HG03457 (cell line): Measurements from ENCODE around the gene CDC25A.
A peak's percentile ranks its signal among the peaks of the same experiment; 100 is the strongest.
"Not testable (repeated sequence)": the region's sequence is repeated elsewhere in the genome, so short reads cannot be mapped to it uniquely, and the experiment has no call there.

Experiments
- ATAC-seq: cut with Tn5 transposase; IDR thresholded peaks from one replicate; pipeline ENCODE4 v1.9.1; 2021; ENCODE audit warnings: moderate number of reproducible peaks; ENCODE audit not compliant: unreplicated experiment

The CDC25A gene

GRCh38 chr3:48188266-48189201 is at the start of gene CDC25A:
TSS of gene CDC25A (minus strand) at chr3:48188417. CDS start at chr3:48187947, 470 bp downstream.
- peak; percentile 87 for ATAC-seq

- no peak for ATAC-seq
Measured at GRCh38 chr3:48236531-48236930, 48.3 kb upstream of the CDC25A start.

- no peak for ATAC-seq
Measured at GRCh38 chr3:48233542-48233941, 45.3 kb upstream of the CDC25A start.

GRCh38 chr3:48232734-48233133 is 44.5 kb upstream of the CDC25A start:
- ATAC-seq, result peak; percentile 61

GRCh38 chr3:48232232-48232631 is 44.0 kb upstream of the CDC25A start:
- no peak for ATAC-seq

- ATAC-seq, result no peak
Measured at GRCh38 chr3:48226939-48227338, 38.7 kb upstream of the CDC25A start.

- no peak for ATAC-seq
Measured at GRCh38 chr3:48225587-48225986, 37.4 kb upstream of the CDC25A start.

GRCh38 chr3:48222616-48223513 is 34.6 kb upstream of the CDC25A start, which contains the start of gene CAMP:
TSS of gene CAMP (plus strand) at chr3:48223495. CDS start at chr3:48223512, 17 bp downstream.
- no peak for ATAC-seq

- ATAC-seq, result no peak
Measured at GRCh38 chr3:48220746-48221145, 32.5 kb upstream of the CDC25A start.

- no peak for ATAC-seq
Measured at GRCh38 chr3:48219543-48219942, 31.3 kb upstream of the CDC25A start.

- ATAC-seq, result no peak
Measured at GRCh38 chr3:48218537-48218936, 30.3 kb upstream of the CDC25A start.

- ATAC-seq, result no peak
Measured at GRCh38 chr3:48217449-48217848, 29.2 kb upstream of the CDC25A start.

- no peak for ATAC-seq
Measured at GRCh38 chr3:48215876-48216275, 27.7 kb upstream of the CDC25A start.

- ATAC-seq, result no peak
Measured at GRCh38 chr3:48215466-48215865, 27.2 kb upstream of the CDC25A start.

GRCh38 chr3:48215019-48215418 is 26.8 kb upstream of the CDC25A start:
- ATAC-seq, result no peak

GRCh38 chr3:48214225-48214624 is 26.0 kb upstream of the CDC25A start:
- ATAC-seq, result no peak

GRCh38 chr3:48211776-48212175 is 23.6 kb upstream of the CDC25A start:
- not testable (repeated sequence) for ATAC-seq

- ATAC-seq, result not testable (repeated sequence)
Measured at GRCh38 chr3:48210534-48210933, 22.3 kb upstream of the CDC25A start.

GRCh38 chr3:48209445-48209844 is 21.2 kb upstream of the CDC25A start:
- no peak for ATAC-seq

GRCh38 chr3:48208076-48208475 is 19.9 kb upstream of the CDC25A start:
- ATAC-seq, result no peak

GRCh38 chr3:48202632-48203031 is 14.4 kb upstream of the CDC25A start:
- ATAC-seq, result no peak
